A673 (cell line): ENCODE data around the gene PPM1D. TPM values are rescaled to one million over a fixed set of nuclear protein-coding genes. Genes with fewer than 3 reads are reported as not detected.

Source experiments
- BruUV-seq: library from RNA; stranded (reverse); fragments of 400-500 nt; replicated peaks from 2 replicates; lab custom pipeline; 2021; lab: Mats Ljungman, UMichigan
- CTCF ChIA-PET: fragments of 300-600 bp; sonication (Branson Sonifier 250); formaldehyde crosslinking; loops from one replicate; lab custom pipeline; 2022; ENCODE audit warnings: antibody characterized with exemption; lab: Charles Lee
- POLR2A ChIA-PET: fragments of 300-600 bp; sonication (Branson Sonifier 250); formaldehyde crosslinking; loops from one replicate; lab custom pipeline; 2022; ENCODE audit warnings: antibody characterized with exemption; ENCODE audit not compliant: low non-redundant PET; lab: Charles Lee
- DNase-seq: peaks from one replicate; pipeline ENCODE4 v3.0.0-alpha.2; 2015; ENCODE audit warnings: low spot score
- H3K27ac ChIP-seq: fragments of 200-600 bp; sonication (generic); 2 replicates; pipeline ENCODE4 v1.5.1; 2016; ENCODE audit warnings: mixed run types, low read depth, mild to moderate bottlenecking, mixed read lengths, antibody characterized with exemption, low read length; ENCODE audit not compliant: poor library complexity, severe bottlenecking
- H3K27me3 ChIP-seq: fragments of 200-600 bp; sonication (generic); replicated peaks from 2 replicates; pipeline ENCODE4 v1.6.1; 2017; ENCODE audit warnings: mixed run types, low read depth, mild to moderate bottlenecking, mixed read lengths, antibody characterized with exemption, low read length; ENCODE audit not compliant: insufficient read depth, poor library complexity
- H3K36me3 ChIP-seq: fragments of 200-600 bp; sonication (generic); 2 replicates; pipeline ENCODE4 v1.6.1; 2016; ENCODE audit warnings: mixed run types, mild to moderate bottlenecking, mixed read lengths, antibody characterized with exemption, low read length; ENCODE audit not compliant: insufficient read depth, poor library complexity, severe bottlenecking
- H3K4me1 ChIP-seq: fragments of 200-600 bp; sonication (generic); 2 replicates; pipeline ENCODE4 v1.6.1; 2017; ENCODE audit warnings: mixed run types, mild to moderate bottlenecking, mixed read lengths, antibody characterized with exemption, low read length; ENCODE audit not compliant: insufficient read depth, poor library complexity, severe bottlenecking
- H3K4me3 ChIP-seq: fragments of 200-600 bp; sonication (generic); 2 replicates; pipeline ENCODE4 v1.5.1; 2016; ENCODE audit warnings: low read depth, mixed run types, mild to moderate bottlenecking, mixed read lengths, low read length; ENCODE audit not compliant: poor library complexity, severe bottlenecking
- H3K9me3 ChIP-seq: fragments of 200-600 bp; sonication (generic); 2 replicates; pipeline ENCODE4 v1.6.1; 2016; ENCODE audit warnings: mixed run types, low read depth, mild to moderate bottlenecking, mixed read lengths, antibody characterized with exemption, low read length; ENCODE audit not compliant: poor library complexity, severe bottlenecking
- EZH2 ChIP-seq: fragments of 200-600 bp; sonication (generic); IDR thresholded peaks from 2 replicates; pipeline ENCODE4 v1.6.1; 2017; ENCODE audit warnings: borderline replicate concordance, low read depth, mild to moderate bottlenecking, mixed read lengths, antibody characterized with exemption, low read length; ENCODE audit not compliant: poor library complexity, severe bottlenecking
- intact Hi-C: fragments of 100-400 bp; cut with micrococcal nuclease; formaldehyde crosslinking; loops from one replicate; pipeline ENCODE4 v1.10.0; 2022; ENCODE audit not compliant: unreplicated experiment
- total RNA-seq: library from RNA; stranded (reverse); gene quantifications from 2 replicates; pipeline ENCODE4 v1.2.3, GENCODE V29; 2021
- TF ChIP-seq, protein P1 (sequence below): fragments of 300-800, 200-600 bp; sonication (generic); conservative IDR thresholded peaks from 2 replicates; pipeline ENCODE4 v1.5.1; 2017; ENCODE audit warnings: low read depth, mild to moderate bottlenecking, antibody characterized with exemption, low read length, moderate library complexity, mixed read lengths

Gene PPM1D
- total RNA-seq, 1 experiment from 2014 or later = 17.8 TPM

DNA sequence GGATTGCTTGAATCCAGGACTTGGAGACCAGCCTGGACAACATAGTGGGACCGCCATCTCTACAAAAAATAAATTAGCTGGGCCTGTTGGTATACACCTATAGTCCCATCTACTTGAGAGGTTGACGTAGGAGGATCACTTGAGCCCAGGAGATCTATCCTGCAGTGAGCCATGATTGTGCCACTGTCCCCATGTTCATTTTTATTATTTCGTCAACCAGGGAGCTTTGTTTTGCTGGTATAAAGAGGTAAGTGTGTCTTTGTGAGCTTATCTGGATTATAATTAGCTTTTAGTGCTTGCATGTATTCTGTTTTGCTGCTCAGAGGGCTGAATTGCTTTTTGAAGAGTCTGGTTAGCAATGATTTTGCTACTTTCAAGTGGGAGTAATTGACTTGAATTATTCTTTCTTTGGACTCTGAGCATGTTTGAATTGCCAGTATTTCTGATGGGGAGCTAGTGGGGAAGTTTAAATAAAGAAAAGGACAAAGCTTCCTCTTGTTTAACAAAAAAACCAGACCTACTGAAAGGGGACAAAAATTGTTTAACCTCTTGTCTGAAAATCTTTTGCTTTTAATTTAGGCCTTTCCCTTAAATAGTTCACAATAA lies 46.0 kb downstream of the PPM1D start:
- intact Hi-C loops = no loop called here

DNA sequence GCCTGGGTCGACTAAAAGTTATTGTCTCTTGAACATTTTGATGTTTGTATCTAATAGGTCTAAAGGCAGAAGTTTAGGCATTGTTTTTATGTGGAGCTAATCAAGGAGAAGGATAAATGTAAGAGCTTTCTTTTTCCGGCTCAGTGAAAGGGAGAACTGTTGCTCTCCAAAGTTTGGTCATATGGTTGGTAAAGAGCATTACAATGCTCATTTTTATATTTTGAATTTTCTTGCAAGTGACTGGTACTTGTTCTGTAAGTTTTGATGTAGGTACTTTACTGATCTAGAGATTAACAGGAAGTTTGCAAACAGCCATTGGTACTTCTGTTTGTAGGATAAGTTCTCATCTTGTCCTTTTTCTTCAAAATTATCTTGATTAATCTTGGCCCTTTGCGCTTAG lies 46.7 kb downstream of the PPM1D start:
- ChIA-PET POLR2A (interaction anchor here (0.6 kb wide), 1 partner anchor 161 kb away, joined by 3 read pairs; no protein-coding TSS in a partner anchor), CTCF (no interaction called here)
- no TSS peak for BruUV-seq
- peak overlapping the region; percentile 29 for H3K27ac ChIP-seq
- no peak for TF ChIP-seq EZH2
- TF ChIP-seq, protein P1, sequence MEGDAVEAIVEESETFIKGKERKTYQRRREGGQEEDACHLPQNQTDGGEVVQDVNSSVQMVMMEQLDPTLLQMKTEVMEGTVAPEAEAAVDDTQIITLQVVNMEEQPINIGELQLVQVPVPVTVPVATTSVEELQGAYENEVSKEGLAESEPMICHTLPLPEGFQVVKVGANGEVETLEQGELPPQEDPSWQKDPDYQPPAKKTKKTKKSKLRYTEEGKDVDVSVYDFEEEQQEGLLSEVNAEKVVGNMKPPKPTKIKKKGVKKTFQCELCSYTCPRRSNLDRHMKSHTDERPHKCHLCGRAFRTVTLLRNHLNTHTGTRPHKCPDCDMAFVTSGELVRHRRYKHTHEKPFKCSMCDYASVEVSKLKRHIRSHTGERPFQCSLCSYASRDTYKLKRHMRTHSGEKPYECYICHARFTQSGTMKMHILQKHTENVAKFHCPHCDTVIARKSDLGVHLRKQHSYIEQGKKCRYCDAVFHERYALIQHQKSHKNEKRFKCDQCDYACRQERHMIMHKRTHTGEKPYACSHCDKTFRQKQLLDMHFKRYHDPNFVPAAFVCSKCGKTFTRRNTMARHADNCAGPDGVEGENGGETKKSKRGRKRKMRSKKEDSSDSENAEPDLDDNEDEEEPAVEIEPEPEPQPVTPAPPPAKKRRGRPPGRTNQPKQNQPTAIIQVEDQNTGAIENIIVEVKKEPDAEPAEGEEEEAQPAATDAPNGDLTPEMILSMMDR = no peak
- peaks cover 3% of the 10 kb centered on the region for H3K4me1 ChIP-seq
- no peaks in the 10 kb centered on the region for H3K9me3 ChIP-seq
- no peak for DNase-seq
- H3K27me3 ChIP-seq = no peaks in the 10 kb centered on the region
- H3K36me3 ChIP-seq = peaks cover 7% of the 10 kb centered on the region
- no peak overlapping the region for H3K4me3 ChIP-seq
- intact Hi-C loops = no loop called here

More for the DNA sequence above, 46.0 kb downstream of the PPM1D start:
- ChIA-PET CTCF (no interaction called here), POLR2A (interaction anchor here (0.6 kb wide), 1 partner anchor 160 kb away, joined by 3 read pairs; no protein-coding TSS in a partner anchor)
- Histone ChIP-seq H3K36me3 (peaks cover 5% of the 10 kb centered on the region), H3K4me1 (peaks cover 7% of the 10 kb centered on the region), H3K9me3 (no peaks in the 10 kb centered on the region), H3K27me3 (no peaks in the 10 kb centered on the region), H3K27ac (peak overlapping the region; percentile 29), H3K4me3 (no peak overlapping the region)
- BruUV-seq = no TSS peak
- DNase-seq = no peak
- TF ChIP-seq, protein P1 = no peak
- no peak for TF ChIP-seq EZH2

DNA sequence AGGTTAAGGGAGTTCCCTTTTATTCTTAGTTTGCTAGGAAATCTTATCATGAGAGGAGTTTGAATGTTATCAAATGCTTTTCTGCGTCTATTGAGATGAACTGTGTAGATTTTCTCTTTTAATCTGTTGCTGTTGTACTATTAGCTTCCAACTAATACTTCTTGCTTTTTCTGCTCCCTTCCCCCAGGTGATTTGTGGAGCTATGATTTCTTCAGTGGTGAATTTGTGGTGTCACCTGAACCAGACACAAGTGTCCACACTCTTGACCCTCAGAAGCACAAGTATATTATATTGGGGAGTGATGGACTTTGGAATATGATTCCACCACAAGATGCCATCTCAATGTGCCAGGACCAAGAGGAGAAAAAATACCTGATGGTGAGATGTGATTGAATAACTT lies 47.7 kb downstream of the PPM1D start:
- CTCF ChIA-PET = no interaction called here
- no peak overlapping the region for H3K27ac ChIP-seq
- H3K36me3 ChIP-seq = peaks cover 10% of the 10 kb centered on the region
- no peaks in the 10 kb centered on the region for H3K9me3 ChIP-seq
- DNase-seq = no peak
- no peak for TF ChIP-seq EZH2
- H3K4me3 ChIP-seq = no peak overlapping the region
- POLR2A ChIA-PET = no interaction called here
- intact Hi-C loops = no loop called here
- no TSS peak for BruUV-seq
- no peaks in the 10 kb centered on the region for H3K27me3 ChIP-seq
- H3K4me1 ChIP-seq = no peaks in the 10 kb centered on the region
